NCI-H345 treated with DMSO at 0.1 percent for 48 hours (cell line): ENCODE results near the gene LSM7.

ENCODE experiments used
- DNase-seq: peaks from one replicate; lab custom pipeline; 2025; ENCODE audit not compliant: unreplicated experiment; lab: John Stamatoyannopoulos, UW

LSM7 gene

GRCh38 chr19:2305452-2306280 is 22.7 kb downstream of the LSM7 start:
- no peak for DNase-seq

- no peak for DNase-seq
Measured at GRCh38 chr19:2303211-2303798, 25.1 kb downstream of the LSM7 start.

GRCh38 chr19:2302319-2303210 is 25.8 kb downstream of the LSM7 start:
- DNase-seq: no peak

GRCh38 chr19:2300533-2300932 is 27.9 kb downstream of the LSM7 start:
- DNase-seq: no peak

- no peak for DNase-seq
Measured at GRCh38 chr19:2296141-2296540, 32.2 kb downstream of the LSM7 start.

- no peak for DNase-seq
Measured at GRCh38 chr19:2294687-2295335, 33.6 kb downstream of the LSM7 start.

- peak; percentile 35 for DNase-seq
Measured at GRCh38 chr19:2291185-2291751, 37.1 kb downstream of the LSM7 start.

GRCh38 chr19:2290441-2291184 is 37.8 kb downstream of the LSM7 start:
- DNase-seq: peak; percentile 43

- DNase-seq: no peak
Measured at GRCh38 chr19:2289714-2290435, 38.5 kb downstream of the LSM7 start.

GRCh38 chr19:2288818-2289713 is 39.3 kb downstream of the LSM7 start:
- DNase-seq: no peak

GRCh38 chr19:2288338-2288817 is 40.0 kb downstream of the LSM7 start:
- DNase-seq: peak; percentile 96

GRCh38 chr19:2287585-2288337 is 40.6 kb downstream of the LSM7 start:
- no peak for DNase-seq

GRCh38 chr19:2286402-2287140 is 41.8 kb downstream of the LSM7 start:
- no peak for DNase-seq

- no peak for DNase-seq
Measured at GRCh38 chr19:2283835-2284507, 44.4 kb downstream of the LSM7 start.

GRCh38 chr19:2282862-2283237 is 45.5 kb downstream of the LSM7 start:
- DNase-seq: no peak
